ENCODE data around the gene SCAPER.
"Not testable (repeated sequence)": the region's sequence is repeated elsewhere in the genome, so short reads cannot be mapped to it uniquely, and the experiment has no call there.

Gene SCAPER

GRCh38 chr15:76912430-76912829 is 7.3 kb upstream of the SCAPER start:
- no peaks in the 10 kb centered on the region for H3K27me3 ChIP-seq (ENCODE audit: control insufficient read depth, insufficient read depth, low read length)
- no peak overlapping the region for H3K4me3 ChIP-seq (ENCODE audit: low read length)
- H3K36me3 ChIP-seq (ENCODE audit: control insufficient read depth, insufficient read depth, low read length) = no peaks in the 10 kb centered on the region
- H3K4me1 ChIP-seq (ENCODE audit: control insufficient read depth, insufficient read depth, low read length) = no peaks in the 10 kb centered on the region
- no peak for DNase-seq (ENCODE audit: low read depth, low spot score)
- no peaks in the 10 kb centered on the region for H3K9me3 ChIP-seq (ENCODE audit: control insufficient read depth, insufficient read depth, low read length)
- H3K27ac ChIP-seq (ENCODE audit: low read length) = no peak overlapping the region
- WGBS (ENCODE audit: insufficient coverage, insufficient read length) = no CpG with 5 or more reads among the region's 4 CpGs

DNA sequence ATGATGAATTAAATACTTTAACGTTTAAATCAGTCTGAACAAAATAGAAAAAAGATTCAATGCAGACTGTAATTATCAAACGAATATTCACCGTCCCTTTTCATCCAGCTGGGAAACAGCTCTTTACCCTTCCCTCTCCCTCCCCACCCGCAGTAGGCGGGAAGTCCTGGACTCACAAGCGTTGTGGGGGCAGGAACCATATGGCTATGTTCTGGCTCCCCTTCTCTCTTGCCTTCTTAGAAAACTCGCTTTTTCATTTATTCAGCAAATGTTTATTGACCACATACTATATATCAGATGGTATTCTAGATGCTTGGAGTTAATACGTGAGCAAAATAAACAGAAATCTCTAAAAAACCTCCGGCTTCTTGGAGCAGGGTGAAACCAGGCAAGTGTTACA is 715 bp upstream of the SCAPER start:
- no peaks in the 10 kb centered on the region for H3K9me3 ChIP-seq (ENCODE audit: control insufficient read depth, insufficient read depth, low read length)
- H3K4me1 ChIP-seq (ENCODE audit: control insufficient read depth, insufficient read depth, low read length) = 0 out of 2 replicates have a peak, but pooled peaks cover 2% of the 10 kb centered on the region
- H3K4me3 ChIP-seq (ENCODE audit: low read length) = no peak overlapping the region
- H3K36me3 ChIP-seq (ENCODE audit: control insufficient read depth, insufficient read depth, low read length) = no peaks in the 10 kb centered on the region
- no peaks in the 10 kb centered on the region; the same call in 1 of the 2 replicates for H3K27me3 ChIP-seq (ENCODE audit: control insufficient read depth, insufficient read depth, low read length)
- DNase-seq (ENCODE audit: low read depth, low spot score) = no peak
- no CpG with 5 or more reads among the region's 9 CpGs for WGBS (ENCODE audit: insufficient coverage, insufficient read length)
- no peak overlapping the region for H3K27ac ChIP-seq (ENCODE audit: low read length)

DNA sequence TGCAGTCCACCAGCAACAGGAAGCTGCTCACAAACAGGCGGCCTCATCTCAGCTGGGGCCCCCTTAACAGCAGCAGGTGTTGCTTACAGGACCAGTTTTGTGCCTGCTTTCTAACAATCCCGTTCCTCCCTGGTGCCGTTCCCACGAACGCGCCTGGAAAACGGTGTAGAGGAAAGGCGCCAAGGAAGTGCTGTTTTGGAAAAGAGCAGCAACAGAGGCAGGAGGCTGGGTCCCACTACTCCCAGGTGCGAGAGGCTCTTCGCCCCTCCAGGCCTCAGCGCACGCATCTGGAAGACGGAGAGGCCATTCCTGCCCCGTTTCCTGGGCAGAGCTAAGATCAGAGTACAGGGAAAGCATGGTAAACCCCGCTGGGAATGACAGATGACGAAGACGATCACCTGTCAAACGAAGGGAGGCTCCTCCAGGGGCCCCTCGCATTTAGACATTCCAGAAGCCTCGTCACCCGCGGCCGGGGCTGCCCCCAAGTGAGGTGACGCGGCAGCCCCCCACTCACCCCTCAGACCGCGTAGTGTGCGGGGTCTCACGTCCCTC is 603 bp downstream of the SCAPER start:
- H3K4me1 ChIP-seq (ENCODE audit: control insufficient read depth, insufficient read depth, low read length) = 0 out of 2 replicates have a peak, but pooled peaks cover 2% of the 10 kb centered on the region
- no peaks in the 10 kb centered on the region for H3K9me3 ChIP-seq (ENCODE audit: control insufficient read depth, insufficient read depth, low read length)
- H3K4me3 ChIP-seq (ENCODE audit: low read length) = peak overlapping the region; percentile 67; the same call in 1 of the 2 replicates
- H3K27ac ChIP-seq (ENCODE audit: low read length) = no peak overlapping the region
- H3K36me3 ChIP-seq (ENCODE audit: control insufficient read depth, insufficient read depth, low read length) = no peaks in the 10 kb centered on the region
- no CpG with 5 or more reads among the region's 29 CpGs for WGBS (ENCODE audit: insufficient coverage, insufficient read length)
- no peaks in the 10 kb centered on the region; the same call in 1 of the 2 replicates for H3K27me3 ChIP-seq (ENCODE audit: control insufficient read depth, insufficient read depth, low read length)
- peak; percentile 2 for DNase-seq (ENCODE audit: low read depth, low spot score)

GRCh38 chr15:76903251-76903681 is 1.9 kb downstream of the SCAPER start:
- DNase-seq (ENCODE audit: low read depth, low spot score) = no peak
- no peak overlapping the region for H3K27ac ChIP-seq (ENCODE audit: low read length)
- no peaks in the 10 kb centered on the region for H3K36me3 ChIP-seq (ENCODE audit: control insufficient read depth, insufficient read depth, low read length)
- H3K4me3 ChIP-seq (ENCODE audit: low read length) = no peak overlapping the region
- H3K4me1 ChIP-seq (ENCODE audit: control insufficient read depth, insufficient read depth, low read length) = 0 out of 2 replicates have a peak, but pooled peaks cover 2% of the 10 kb centered on the region
- H3K9me3 ChIP-seq (ENCODE audit: control insufficient read depth, insufficient read depth, low read length) = no peaks in the 10 kb centered on the region
- no peaks in the 10 kb centered on the region; the same call in 1 of the 2 replicates for H3K27me3 ChIP-seq (ENCODE audit: control insufficient read depth, insufficient read depth, low read length)

GRCh38 chr15:76901965-76902364 is 3.2 kb downstream of the SCAPER start:
- no peaks in the 10 kb centered on the region for H3K36me3 ChIP-seq (ENCODE audit: control insufficient read depth, insufficient read depth, low read length)
- H3K4me1 ChIP-seq (ENCODE audit: control insufficient read depth, insufficient read depth, low read length) = 0 out of 2 replicates have a peak, but pooled peaks cover 2% of the 10 kb centered on the region
- no peaks in the 10 kb centered on the region; the same call in 1 of the 2 replicates for H3K27me3 ChIP-seq (ENCODE audit: control insufficient read depth, insufficient read depth, low read length)
- no peak overlapping the region for H3K27ac ChIP-seq (ENCODE audit: low read length)
- H3K9me3 ChIP-seq (ENCODE audit: control insufficient read depth, insufficient read depth, low read length) = no peaks in the 10 kb centered on the region
- H3K4me3 ChIP-seq (ENCODE audit: low read length) = no peak overlapping the region
- whole genome bisulfite sequencing (ENCODE audit: insufficient coverage, insufficient read length) = no CpG with 5 or more reads among the region's 2 CpGs
- DNase-seq (ENCODE audit: low read depth, low spot score) = no peak

- no CpG with 5 or more reads among the region's 6 CpGs for WGBS (ENCODE audit: insufficient coverage, insufficient read length)
- not testable (repeated sequence) for DNase-seq (ENCODE audit: low read depth, low spot score); H3K27ac ChIP-seq (ENCODE audit: low read length); H3K4me1 ChIP-seq (ENCODE audit: control insufficient read depth, insufficient read depth, low read length); H3K4me3 ChIP-seq (ENCODE audit: low read length); H3K36me3 ChIP-seq (ENCODE audit: control insufficient read depth, insufficient read depth, low read length); H3K9me3 ChIP-seq (ENCODE audit: control insufficient read depth, insufficient read depth, low read length); H3K27me3 ChIP-seq (ENCODE audit: control insufficient read depth, insufficient read depth, low read length)
Measured at GRCh38 chr15:76899931-76900310, 5.2 kb downstream of the SCAPER start.

DNA sequence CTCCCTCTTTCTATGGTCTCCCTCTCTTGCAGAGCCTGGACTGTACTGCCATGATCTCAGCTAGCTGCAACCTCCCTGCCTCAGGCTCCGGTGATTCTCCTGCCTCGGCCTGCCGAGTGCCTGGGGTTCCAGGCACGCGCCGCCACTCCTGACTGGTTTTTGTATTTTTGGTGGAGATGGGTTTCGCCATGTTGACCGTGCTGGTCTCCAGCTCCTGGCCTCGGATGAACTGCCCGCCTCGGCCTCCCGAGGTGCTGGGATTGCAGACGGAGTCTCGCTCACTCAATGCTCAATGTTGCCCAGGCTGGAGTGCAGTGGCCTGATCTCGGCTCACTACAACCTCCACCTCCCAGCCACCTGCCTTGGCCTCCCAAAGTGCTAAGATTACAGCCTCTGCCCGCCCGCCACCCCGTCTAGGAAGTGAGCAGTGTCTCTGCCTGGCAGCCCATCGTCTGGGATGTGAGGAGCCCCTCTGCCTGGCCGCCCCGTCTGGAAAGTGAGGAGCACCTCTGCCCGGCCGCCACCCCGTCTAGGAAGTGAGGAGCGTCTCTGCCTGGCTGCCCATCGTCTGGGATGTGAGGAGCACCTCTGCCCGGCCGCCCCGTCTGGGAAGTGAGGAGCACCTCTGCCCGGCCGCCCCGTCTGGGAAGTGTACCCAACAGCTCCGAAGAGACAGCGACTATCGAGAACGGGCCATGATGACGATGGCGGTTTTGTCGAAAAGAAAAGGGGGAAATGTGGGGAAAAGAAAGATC is 5.8 kb downstream of the SCAPER start:
- H3K9me3 ChIP-seq (ENCODE audit: control insufficient read depth, insufficient read depth, low read length); H3K27me3 ChIP-seq (ENCODE audit: control insufficient read depth, insufficient read depth, low read length); H3K4me1 ChIP-seq (ENCODE audit: control insufficient read depth, insufficient read depth, low read length); H3K36me3 ChIP-seq (ENCODE audit: control insufficient read depth, insufficient read depth, low read length); DNase-seq (ENCODE audit: low read depth, low spot score); H3K27ac ChIP-seq (ENCODE audit: low read length); H3K4me3 ChIP-seq (ENCODE audit: low read length): not testable (repeated sequence)
- no CpG with 5 or more reads among the region's 39 CpGs for WGBS (ENCODE audit: insufficient coverage, insufficient read length)

GRCh38 chr15:76898102-76898501 is 7.0 kb downstream of the SCAPER start:
- Histone ChIP-seq H3K36me3 (ENCODE audit: control insufficient read depth, insufficient read depth, low read length) (no peaks in the 10 kb centered on the region), H3K9me3 (ENCODE audit: control insufficient read depth, insufficient read depth, low read length) (no peaks in the 10 kb centered on the region), H3K27ac (ENCODE audit: low read length) (no peak overlapping the region), H3K27me3 (ENCODE audit: control insufficient read depth, insufficient read depth, low read length) (no peaks in the 10 kb centered on the region), H3K4me3 (ENCODE audit: low read length) (no peak overlapping the region), H3K4me1 (ENCODE audit: control insufficient read depth, insufficient read depth, low read length) (no peaks in the 10 kb centered on the region)
- DNase-seq (ENCODE audit: low read depth, low spot score) = no peak
- no CpG with 5 or more reads among the region's 4 CpGs for WGBS (ENCODE audit: insufficient coverage, insufficient read length)

GRCh38 chr15:76894174-76894573 is 11.0 kb downstream of the SCAPER start:
- Histone ChIP-seq H3K27me3 (ENCODE audit: control insufficient read depth, insufficient read depth, low read length) (no peaks in the 10 kb centered on the region), H3K4me1 (ENCODE audit: control insufficient read depth, insufficient read depth, low read length) (no peaks in the 10 kb centered on the region), H3K4me3 (ENCODE audit: low read length) (no peak overlapping the region), H3K36me3 (ENCODE audit: control insufficient read depth, insufficient read depth, low read length) (no peaks in the 10 kb centered on the region), H3K27ac (ENCODE audit: low read length) (no peak overlapping the region), H3K9me3 (ENCODE audit: control insufficient read depth, insufficient read depth, low read length) (no peaks in the 10 kb centered on the region)
- no peak for DNase-seq (ENCODE audit: low read depth, low spot score)
- WGBS (ENCODE audit: insufficient coverage, insufficient read length) = no CpG with 5 or more reads among the region's 2 CpGs

- H3K4me1 ChIP-seq (ENCODE audit: control insufficient read depth, insufficient read depth, low read length); DNase-seq (ENCODE audit: low read depth, low spot score); H3K9me3 ChIP-seq (ENCODE audit: control insufficient read depth, insufficient read depth, low read length); H3K27me3 ChIP-seq (ENCODE audit: control insufficient read depth, insufficient read depth, low read length); H3K27ac ChIP-seq (ENCODE audit: low read length); H3K4me3 ChIP-seq (ENCODE audit: low read length); H3K36me3 ChIP-seq (ENCODE audit: control insufficient read depth, insufficient read depth, low read length): not testable (repeated sequence)
- WGBS (ENCODE audit: insufficient coverage, insufficient read length) = no CpG with 5 or more reads among the region's 5 CpGs
Measured at GRCh38 chr15:76892836-76893235, 12.3 kb downstream of the SCAPER start.
